Smooth muscle cell (in vitro differentiated cells): ENCODE results near the gene CDH15. TPM values are rescaled to one million over a fixed set of nuclear protein-coding genes. Genes with fewer than 3 reads are reported as not detected.

Source experiments
- DNase-seq: peaks from one replicate; lab custom pipeline; 2025; ENCODE audit not compliant: unreplicated experiment; lab: John Stamatoyannopoulos, UW
- H2AFZ ChIP-seq: fragments of 200-600 bp; sonication (generic); 2 replicates; pipeline ENCODE4 v1.6.0; 2016; ENCODE audit warnings: antibody characterized with exemption, low read depth, mild to moderate bottlenecking
- H3F3A ChIP-seq: fragments of 200-600 bp; sonication (generic); 2 replicates; pipeline ENCODE4 v1.6.0; 2017; ENCODE audit warnings: antibody characterized with exemption, low read depth
- H3K27ac ChIP-seq: fragments of 200-600 bp; sonication (generic); 2 replicates; pipeline ENCODE4 v1.5.1; 2016; ENCODE audit warnings: low read depth, mild to moderate bottlenecking
- H3K27me3 ChIP-seq: fragments of 200-600 bp; sonication (generic); 2 replicates; pipeline ENCODE4 v1.6.1; 2016; ENCODE audit warnings: low read depth, mild to moderate bottlenecking
- H3K36me3 ChIP-seq: fragments of 200-600 bp; sonication (generic); 2 replicates; pipeline ENCODE4 v1.5.1; 2016; ENCODE audit warnings: low read depth
- H3K4me1 ChIP-seq: fragments of 200-600 bp; sonication (generic); 2 replicates; pipeline ENCODE4 v1.5.1; 2016; ENCODE audit warnings: low read depth
- H3K4me2 ChIP-seq: fragments of 200-600 bp; sonication (generic); 2 replicates; pipeline ENCODE4 v1.6.0; 2016; ENCODE audit warnings: mild to moderate bottlenecking
- H3K4me3 ChIP-seq: fragments of 200-600 bp; sonication (generic); 2 replicates; pipeline ENCODE4 v1.5.1; 2016; ENCODE audit warnings: mild to moderate bottlenecking
- H3K79me2 ChIP-seq: fragments of 200-600 bp; sonication (generic); 2 replicates; pipeline ENCODE4 v1.6.0; 2016; ENCODE audit warnings: low read depth, mild to moderate bottlenecking
- H3K9ac ChIP-seq: fragments of 200-600 bp; sonication (generic); 2 replicates; pipeline ENCODE4 v1.6.0; 2016; ENCODE audit warnings: low read depth
- H3K9me3 ChIP-seq: fragments of 200-600 bp; sonication (generic); replicated peaks from 2 replicates; pipeline ENCODE4 v1.5.1; 2016; ENCODE audit warnings: low read depth
- H4K20me1 ChIP-seq: fragments of 200-600 bp; sonication (generic); 2 replicates; pipeline ENCODE4 v1.6.0; 2016; ENCODE audit warnings: low read depth
- WGBS: methylation state at CpG from one replicate; pipeline ENCODE4 v1.1.7; 2016; ENCODE audit warnings: low lambda C conversion rate; 5-methylcytosine and 5-hydroxymethylcytosine counted together
- polyA plus RNA-seq: library from polyadenylated mRNA; unstranded; fragments of >200 nt; fragmentation: Nextera tagmentation; extraction: Ambion mirVana; gene quantifications from 2 replicates; pipeline ENCODE4 v1.2.1, GENCODE V29; 2016
- total RNA-seq: library from RNA; depleted of rRNA; stranded (reverse); fragments of >200 nt; gene quantifications from 2 replicates; pipeline ENCODE4 v1.2.3, GENCODE V29; 2014
- TF ChIP-seq, protein P1 (sequence below): fragments of 200-600 bp; sonication (generic); IDR thresholded peaks from 2 replicates; pipeline ENCODE4 v1.5.1; 2017; ENCODE audit warnings: borderline replicate concordance, mild to moderate bottlenecking, antibody characterized with exemption; ENCODE audit not compliant: insufficient read depth, poor library complexity, severe bottlenecking

The CDH15 gene
- total and polyA plus RNA-seq, 2 experiments from 2014 or later, result 0.36 to 1.4 TPM

DNA sequence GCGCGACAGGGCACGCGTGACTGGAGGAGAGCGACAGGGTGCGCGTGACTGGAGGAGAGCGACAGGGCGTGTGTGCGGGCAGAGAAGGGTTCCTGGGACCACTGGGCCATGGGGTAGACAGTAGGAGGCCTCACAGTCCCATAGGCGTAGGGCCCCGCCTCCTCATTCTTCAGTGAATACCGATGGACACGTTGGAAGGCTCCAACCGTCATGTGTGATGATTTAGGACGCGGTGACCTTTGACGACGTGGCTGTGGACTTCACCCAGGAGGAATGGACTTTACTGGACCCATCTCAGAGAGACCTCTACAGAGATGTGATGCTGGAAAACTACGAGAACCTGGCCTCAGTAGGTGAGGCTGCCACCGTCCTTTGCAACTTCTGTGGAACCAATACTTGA, 51.4 kb downstream of the CDH15 start:
- Histone ChIP-seq H3K27ac (no peak overlapping the region), H3F3A (no peaks in the 10 kb centered on the region), H3K4me2 (no peak overlapping the region), H3K4me3 (no peak overlapping the region), H3K27me3 (no peaks in the 10 kb centered on the region), H2AFZ (no peak overlapping the region), H3K9me3 (peaks cover 20% of the 10 kb centered on the region), H3K36me3 (peaks cover 28% of the 10 kb centered on the region), H3K4me1 (peaks cover 4% of the 10 kb centered on the region), H3K9ac (no peak overlapping the region), H3K79me2 (peaks cover 25% of the 10 kb centered on the region), H4K20me1 (peaks cover 7% of the 10 kb centered on the region)
- TF ChIP-seq, protein P1, sequence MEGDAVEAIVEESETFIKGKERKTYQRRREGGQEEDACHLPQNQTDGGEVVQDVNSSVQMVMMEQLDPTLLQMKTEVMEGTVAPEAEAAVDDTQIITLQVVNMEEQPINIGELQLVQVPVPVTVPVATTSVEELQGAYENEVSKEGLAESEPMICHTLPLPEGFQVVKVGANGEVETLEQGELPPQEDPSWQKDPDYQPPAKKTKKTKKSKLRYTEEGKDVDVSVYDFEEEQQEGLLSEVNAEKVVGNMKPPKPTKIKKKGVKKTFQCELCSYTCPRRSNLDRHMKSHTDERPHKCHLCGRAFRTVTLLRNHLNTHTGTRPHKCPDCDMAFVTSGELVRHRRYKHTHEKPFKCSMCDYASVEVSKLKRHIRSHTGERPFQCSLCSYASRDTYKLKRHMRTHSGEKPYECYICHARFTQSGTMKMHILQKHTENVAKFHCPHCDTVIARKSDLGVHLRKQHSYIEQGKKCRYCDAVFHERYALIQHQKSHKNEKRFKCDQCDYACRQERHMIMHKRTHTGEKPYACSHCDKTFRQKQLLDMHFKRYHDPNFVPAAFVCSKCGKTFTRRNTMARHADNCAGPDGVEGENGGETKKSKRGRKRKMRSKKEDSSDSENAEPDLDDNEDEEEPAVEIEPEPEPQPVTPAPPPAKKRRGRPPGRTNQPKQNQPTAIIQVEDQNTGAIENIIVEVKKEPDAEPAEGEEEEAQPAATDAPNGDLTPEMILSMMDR, result no peak
- WGBS, result over 99% methylated on average over 16 of the region's 21 CpGs
- no peak for DNase-seq

DNA sequence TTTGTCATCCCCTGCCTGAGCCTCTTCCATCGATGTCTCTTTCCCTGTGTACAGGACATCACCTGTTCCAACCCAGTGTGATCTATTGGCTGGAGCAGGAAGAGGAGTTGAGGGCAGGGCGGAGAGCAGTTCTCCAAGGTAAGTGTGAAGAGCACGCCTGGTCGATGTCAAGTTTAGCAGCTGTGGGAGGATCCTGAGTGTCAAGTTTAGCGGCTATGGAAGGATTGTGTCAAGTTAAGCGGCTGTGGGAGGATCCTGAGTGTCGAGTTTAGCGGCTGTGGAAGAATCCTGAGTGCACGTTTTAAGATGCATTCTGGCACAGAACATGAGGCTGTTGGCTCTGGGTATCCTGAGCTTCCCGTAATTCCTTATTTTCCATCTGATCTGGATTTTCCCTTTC, 53.1 kb downstream of the CDH15 start:
- H3K9ac ChIP-seq, result no peak overlapping the region
- peaks cover 34% of the 10 kb centered on the region for H3K9me3 ChIP-seq
- TF ChIP-seq, protein P1, result no peak
- H3K79me2 ChIP-seq, result peaks cover 11% of the 10 kb centered on the region
- no peak overlapping the region for H2AFZ ChIP-seq
- WGBS, result 99% methylated on average over 10 of the region's 10 CpGs
- no peak overlapping the region for H3K4me3 ChIP-seq
- no peak overlapping the region for H3K27ac ChIP-seq
- DNase-seq, result no peak
- no peaks in the 10 kb centered on the region for H3F3A ChIP-seq
- no peaks in the 10 kb centered on the region for H3K4me1 ChIP-seq
- H3K4me2 ChIP-seq, result no peak overlapping the region
- H4K20me1 ChIP-seq, result no peaks in the 10 kb centered on the region
- H3K27me3 ChIP-seq, result no peaks in the 10 kb centered on the region
- peaks cover 42% of the 10 kb centered on the region for H3K36me3 ChIP-seq

DNA sequence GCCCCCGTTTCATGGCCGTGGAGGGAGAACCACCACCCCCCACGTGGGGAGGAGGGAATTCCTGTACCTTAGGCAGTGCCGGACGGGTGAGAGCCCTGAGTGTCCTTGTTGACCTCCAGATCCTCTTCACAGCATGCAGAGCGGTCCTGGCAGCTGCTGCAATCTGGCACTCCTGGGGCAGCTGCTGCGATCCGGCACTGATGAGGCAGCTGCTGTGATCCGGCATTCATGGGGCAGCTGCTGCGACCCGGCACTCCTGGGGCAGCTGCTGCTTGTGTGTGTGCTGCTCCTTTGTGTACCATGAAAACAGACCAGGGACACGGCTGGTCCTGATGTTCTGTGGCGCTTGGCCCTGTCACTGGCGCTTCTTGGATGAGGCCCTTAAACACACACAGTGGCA, 58.7 kb downstream of the CDH15 start:
- no peaks in the 10 kb centered on the region for H3K27me3 ChIP-seq
- no peak overlapping the region for H3K4me2 ChIP-seq
- H3K4me3 ChIP-seq, result no peak overlapping the region
- peaks cover 61% of the 10 kb centered on the region for H3K36me3 ChIP-seq
- no peak overlapping the region for H3K9ac ChIP-seq
- TF ChIP-seq, protein P1, result no peak
- H3K27ac ChIP-seq, result no peak overlapping the region
- no peak overlapping the region for H2AFZ ChIP-seq
- H3K4me1 ChIP-seq, result no peaks in the 10 kb centered on the region
- no peaks in the 10 kb centered on the region for H4K20me1 ChIP-seq
- H3K9me3 ChIP-seq, result peaks cover 34% of the 10 kb centered on the region
- H3K79me2 ChIP-seq, result peaks cover 4% of the 10 kb centered on the region
- DNase-seq, result no peak
- 98% methylated on average over 14 of the region's 14 CpGs for WGBS
- no peaks in the 10 kb centered on the region for H3F3A ChIP-seq

DNA sequence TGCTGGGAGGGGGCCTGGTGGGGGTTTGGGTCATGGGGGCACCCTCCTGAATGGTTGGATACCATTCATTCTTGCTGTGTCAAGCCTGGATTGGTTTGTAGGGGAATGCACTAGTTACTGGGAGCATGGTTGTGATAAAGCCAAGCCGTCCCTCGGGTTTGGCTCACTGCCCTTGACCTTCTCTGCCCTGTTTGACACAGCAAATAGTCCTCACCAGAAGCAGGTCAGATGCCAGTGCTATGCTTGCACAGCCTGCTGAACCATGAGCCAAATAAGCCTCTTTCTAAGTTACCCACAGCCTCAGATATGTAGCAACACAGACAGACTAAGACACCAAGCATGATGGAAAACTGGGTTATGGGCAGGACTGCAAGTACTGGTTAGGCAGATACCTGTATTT, 60.6 kb downstream of the CDH15 start:
- no peak for DNase-seq
- Histone ChIP-seq H3K9ac (no peak overlapping the region), H3K79me2 (peaks cover 4% of the 10 kb centered on the region), H3K4me1 (no peaks in the 10 kb centered on the region), H3F3A (no peaks in the 10 kb centered on the region), H3K27me3 (no peaks in the 10 kb centered on the region), H3K9me3 (peaks cover 22% of the 10 kb centered on the region), H2AFZ (no peak overlapping the region), H3K4me2 (no peak overlapping the region), H4K20me1 (no peaks in the 10 kb centered on the region), H3K4me3 (no peak overlapping the region), H3K36me3 (peaks cover 44% of the 10 kb centered on the region), H3K27ac (no peak overlapping the region)
- TF ChIP-seq, protein P1, result no peak
- WGBS, result 96% methylated on average over 2 of the region's 2 CpGs
